WTC11 (cell line): Measurements from ENCODE around the gene KLF11. TPM values are rescaled to one million over a fixed set of nuclear protein-coding genes. Genes with fewer than 3 reads are reported as not detected.
"Not testable (repeated sequence)": the region's sequence is repeated elsewhere in the genome, so short reads cannot be mapped to it uniquely, and the experiment has no call there.

Experiments used
- ATAC-seq: fragments of 200-7000 bp; cut with Tn5 transposase; 2 replicates; pipeline ENCODE4 v1.10.0; 2021; ENCODE audit warnings: mild to moderate bottlenecking, moderate library complexity
- CTCF ChIA-PET: fragments of 300-600 bp; sonication (Branson Sonifier 250); formaldehyde crosslinking; loops from one replicate; lab custom pipeline; 2021; ENCODE audit warnings: antibody characterized with exemption; lab: Charles Lee
- POLR2A ChIA-PET: fragments of 350-600 bp; sonication (Branson Sonifier 250); formaldehyde crosslinking; loops from one replicate; lab custom pipeline; 2021; ENCODE audit warnings: antibody characterized with exemption; lab: Charles Lee
- DNase-seq: peaks from one replicate; pipeline ENCODE4 v3.0.0; 2021; ENCODE audit warnings: low spot score
- H3K27ac Mint-ChIP-seq: 2 replicates; pipeline ENCODE4 v1.8.0; 2021; ENCODE audit warnings: mixed read lengths
- H3K27me3 Mint-ChIP-seq: 2 replicates; pipeline ENCODE4 v1.8.0; 2021; ENCODE audit warnings: low read depth, mild to moderate bottlenecking, moderate library complexity, mixed read lengths
- H3K36me3 Mint-ChIP-seq: 2 replicates; pipeline ENCODE4 v1.8.0; 2021; ENCODE audit warnings: mixed read lengths
- H3K4me1 Mint-ChIP-seq: 2 replicates; pipeline ENCODE4 v1.8.0; 2022; ENCODE audit warnings: mixed read lengths
- H3K4me3 Mint-ChIP-seq: 2 replicates; pipeline ENCODE4 v1.8.0; 2021; ENCODE audit warnings: mild to moderate bottlenecking, moderate library complexity, mixed read lengths
- H3K9me3 Mint-ChIP-seq: 2 replicates; pipeline ENCODE4 v1.8.0; 2021; ENCODE audit warnings: mixed read lengths
- ATF1 ChIP-seq: sonication (generic); formaldehyde crosslinking; IDR thresholded peaks from 2 replicates; pipeline ENCODE4 v1.8.1; 2023; ENCODE audit warnings: mild to moderate bottlenecking, moderate library complexity, missing genetic modification reagents
- CBFB ChIP-seq: sonication (generic); formaldehyde crosslinking; IDR thresholded peaks from 2 replicates; pipeline ENCODE4 v1.8.1; 2022; ENCODE audit warnings: mild to moderate bottlenecking, low read depth, missing genetic modification reagents
- CREB1 ChIP-seq: sonication (generic); formaldehyde crosslinking; IDR thresholded peaks from 2 replicates; pipeline ENCODE4 v1.8.0; 2023; ENCODE audit warnings: mild to moderate bottlenecking, missing genetic modification reagents
- ESRRA ChIP-seq: sonication (generic); formaldehyde crosslinking; IDR thresholded peaks from 2 replicates; pipeline ENCODE4 v1.8.1; 2022; ENCODE audit warnings: mild to moderate bottlenecking, missing genetic modification reagents, borderline replicate concordance
- FOXJ3 ChIP-seq: sonication (generic); formaldehyde crosslinking; IDR thresholded peaks from 2 replicates; pipeline ENCODE4 v1.9.0; 2021; ENCODE audit warnings: missing genetic modification reagents, mild to moderate bottlenecking, borderline replicate concordance
- GRHL2 ChIP-seq: fragments of 250-450 bp; sonication (Bioruptor Pico); IDR thresholded peaks from 2 replicates; pipeline ENCODE4 v1.8.0; 2022; ENCODE audit warnings: mild to moderate bottlenecking, moderate library complexity; ENCODE audit not compliant: insufficient replicate concordance, severe bottlenecking
- HMGA2 ChIP-seq: fragments of 250-450 bp; sonication (Bioruptor Pico); IDR thresholded peaks from 2 replicates; pipeline ENCODE4 v1.4.0; 2021; ENCODE audit warnings: mild to moderate bottlenecking, moderate library complexity
- IRF2 ChIP-seq: sonication (generic); formaldehyde crosslinking; IDR thresholded peaks from 2 replicates; pipeline ENCODE4 v1.8.0; 2022; ENCODE audit warnings: low read depth, missing genetic modification reagents, borderline replicate concordance
- MYBL2 ChIP-seq: sonication (generic); formaldehyde crosslinking; IDR thresholded peaks from 2 replicates; pipeline ENCODE4 v1.8.1; 2023; ENCODE audit warnings: mild to moderate bottlenecking, moderate library complexity, missing genetic modification reagents
- NFATC4 ChIP-seq: fragments of 250-450 bp; sonication (Bioruptor Pico); IDR thresholded peaks from 2 replicates; pipeline ENCODE4 v1.9.0; 2021; ENCODE audit warnings: mild to moderate bottlenecking
- NFE2L1 ChIP-seq: sonication (generic); formaldehyde crosslinking; IDR thresholded peaks from 2 replicates; pipeline ENCODE4 v1.8.1; 2023; ENCODE audit warnings: missing genetic modification reagents
- NFYB ChIP-seq: sonication (generic); formaldehyde crosslinking; conservative IDR thresholded peaks from 2 replicates; pipeline ENCODE4 v1.8.0; 2022; ENCODE audit warnings: low read depth, missing genetic modification reagents
- TEAD1 ChIP-seq: sonication (generic); formaldehyde crosslinking; IDR thresholded peaks from 2 replicates; pipeline ENCODE4 v1.8.0; 2022; ENCODE audit warnings: mild to moderate bottlenecking, missing genetic modification reagents
- TEAD4 ChIP-seq: sonication (generic); formaldehyde crosslinking; IDR thresholded peaks from 2 replicates; pipeline ENCODE4 v1.8.0; 2022; ENCODE audit warnings: mild to moderate bottlenecking, missing genetic modification reagents
- ZNF232 ChIP-seq: sonication (generic); formaldehyde crosslinking; IDR thresholded peaks from 2 replicates; pipeline ENCODE4 v1.8.0; 2022; ENCODE audit warnings: mild to moderate bottlenecking, missing genetic modification reagents
- ZNF423 ChIP-seq: fragments of 250-450 bp; sonication (Bioruptor Pico); IDR thresholded peaks from 2 replicates; pipeline ENCODE4 v2.1.2; 2022; ENCODE audit warnings: mild to moderate bottlenecking, moderate library complexity
- total RNA-seq: library from RNA; stranded (reverse); gene quantifications from 3 replicates; pipeline ENCODE4 v1.2.3, GENCODE V29; 2021
- TF ChIP-seq, protein P1 (sequence below): fragments of 250-450 bp; sonication (Bioruptor Pico); IDR thresholded peaks from 2 replicates; pipeline ENCODE4 v1.9.0; 2021; ENCODE audit warnings: mild to moderate bottlenecking
- TF ChIP-seq, protein P2 (sequence below): fragments of 250-450 bp; sonication (Bioruptor Pico); IDR thresholded peaks from 2 replicates; pipeline ENCODE4 v1.9.0; 2021; ENCODE audit warnings: mild to moderate bottlenecking
- TF ChIP-seq, protein P3 (sequence below): sonication (generic); formaldehyde crosslinking; IDR thresholded peaks from 2 replicates; pipeline ENCODE4 v1.8.1; 2023; ENCODE audit warnings: mild to moderate bottlenecking, missing genetic modification reagents
- TF ChIP-seq, protein P4 (sequence below): sonication (generic); formaldehyde crosslinking; IDR thresholded peaks from 2 replicates; pipeline ENCODE4 v1.8.1; 2023; ENCODE audit warnings: mild to moderate bottlenecking, missing genetic modification reagents, moderate library complexity
- TF ChIP-seq, protein P5 (sequence below): sonication (generic); formaldehyde crosslinking; IDR thresholded peaks from 2 replicates; pipeline ENCODE4 v1.8.0; 2022; ENCODE audit warnings: mild to moderate bottlenecking, missing genetic modification reagents
- TF ChIP-seq, protein P6 (sequence below): fragments of 250-450 bp; sonication (Bioruptor Pico); IDR thresholded peaks from 2 replicates; pipeline ENCODE4 v1.9.0; 2021; ENCODE audit warnings: moderate library complexity, mild to moderate bottlenecking, inconsistent platforms, borderline replicate concordance

The KLF11 gene
- total RNA-seq, 1 experiment from 2014 or later, result 8.8 TPM

DNA sequence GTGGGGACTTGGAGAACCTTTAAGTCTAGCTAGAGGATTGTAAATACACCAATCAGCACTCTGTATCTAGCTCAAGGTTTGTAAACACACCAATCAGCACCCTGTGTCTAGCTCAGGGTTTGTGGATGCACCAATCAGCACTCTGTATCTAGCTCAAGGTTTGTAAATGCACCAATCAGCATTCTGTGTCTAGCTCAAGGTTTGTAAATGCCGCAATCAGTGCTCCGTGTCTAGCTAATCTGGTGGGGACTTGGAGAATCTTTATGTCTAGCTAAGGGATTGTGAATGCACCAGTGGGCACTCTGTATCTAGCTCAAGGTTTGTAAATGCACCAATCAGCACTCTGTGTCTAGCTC is 48.5 kb downstream of the KLF11 start:
- H3K4me3 Mint-ChIP-seq, result not testable (repeated sequence)

DNA sequence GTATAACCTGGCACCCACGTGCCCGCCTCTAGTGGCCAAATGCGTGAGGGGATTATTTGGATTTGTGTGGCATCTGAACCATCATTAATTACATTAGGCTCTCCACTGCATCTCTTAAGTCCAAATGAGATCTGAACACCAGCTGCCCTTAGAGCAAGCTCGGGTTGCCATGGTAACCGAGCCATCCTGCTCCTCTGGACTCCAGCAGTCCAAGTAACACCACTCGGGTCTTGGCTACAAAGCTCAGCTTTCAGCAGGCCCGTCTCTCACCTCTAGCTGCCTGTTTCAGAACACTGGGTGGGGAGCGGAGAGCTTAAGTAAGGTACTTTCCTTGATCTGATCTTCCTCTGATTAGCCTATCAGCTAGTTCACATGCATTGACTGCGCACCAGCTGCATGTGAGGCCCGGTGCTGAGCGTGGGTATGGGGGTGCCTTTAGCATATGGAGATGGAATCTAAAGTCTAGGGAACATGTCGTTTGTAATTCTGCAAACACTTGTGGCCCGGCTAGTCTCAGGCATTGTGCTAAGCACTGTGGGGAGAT is 51.0 kb downstream of the KLF11 start:
- CTCF ChIA-PET, result interaction anchor here (0.5 to 3.6 kb wide), 7 partner anchors 13 to 315 kb away, joined by 3 to 28 read pairs (median 5); partner anchors contain the start of gene CYS1

More for the DNA sequence above, 48.5 kb downstream of the KLF11 start:
- H3K4me1 Mint-ChIP-seq, result peaks cover 31% of the 10 kb centered on the region
- not testable (repeated sequence) for H3K36me3 Mint-ChIP-seq, H3K27ac Mint-ChIP-seq, H3K9me3 Mint-ChIP-seq, H3K27me3 Mint-ChIP-seq, ATAC-seq, DNase-seq
- ChIA-PET CTCF (interaction anchor here (0.6 to 6.9 kb wide), 8 partner anchors 12 to 343 kb away, joined by 3 to 68 read pairs (median 4); partner anchors contain the start of gene CYS1), POLR2A (interaction anchor here (1.1 kb wide), 1 partner anchor 11 kb away, joined by 5 read pairs; no protein-coding TSS in a partner anchor)
- TF ChIP-seq NFYB (CRISPR knock-in tag), result peak; percentile 56

DNA sequence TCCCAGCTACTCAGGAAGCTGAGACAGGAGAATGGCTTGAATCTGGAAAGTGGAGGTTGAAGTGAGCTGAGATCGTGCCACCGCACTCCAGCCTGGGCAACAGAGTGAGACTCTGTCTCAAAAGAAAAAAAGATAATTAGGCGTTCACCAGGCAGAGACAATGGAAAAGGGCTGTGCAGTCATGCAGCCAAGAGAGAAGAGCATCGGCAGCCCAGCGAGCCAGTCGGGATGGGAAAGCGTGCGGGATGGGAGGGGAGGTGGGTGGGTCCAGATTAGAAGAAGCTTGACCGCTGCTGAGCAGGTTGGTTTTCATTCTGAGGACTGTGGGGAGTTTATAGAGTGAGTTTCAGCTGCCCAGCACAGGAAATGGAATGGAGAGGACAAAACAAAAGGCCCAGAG is 51.8 kb downstream of the KLF11 start:
- DNase-seq (no peak), ATAC-seq (no peak)
- Mint-ChIP-seq H3K27ac (no peak overlapping the region), H3K36me3 (no peaks in the 10 kb centered on the region), H3K4me3 (no peak overlapping the region), H3K27me3 (peaks cover 8% of the 10 kb centered on the region), H3K9me3 (peaks cover 10% of the 10 kb centered on the region), H3K4me1 (peaks cover 31% of the 10 kb centered on the region)
- CTCF ChIA-PET, result interaction anchor here (1.1 to 3.9 kb wide), 8 partner anchors 9 to 314 kb away, joined by 3 to 166 read pairs (median 9); partner anchors contain the start of gene CYS1
- TF ChIP-seq, protein P1, sequence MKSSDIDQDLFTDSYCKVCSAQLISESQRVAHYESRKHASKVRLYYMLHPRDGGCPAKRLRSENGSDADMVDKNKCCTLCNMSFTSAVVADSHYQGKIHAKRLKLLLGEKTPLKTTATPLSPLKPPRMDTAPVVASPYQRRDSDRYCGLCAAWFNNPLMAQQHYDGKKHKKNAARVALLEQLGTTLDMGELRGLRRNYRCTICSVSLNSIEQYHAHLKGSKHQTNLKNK (CRISPR knock-in tag), result no peak
- TF ChIP-seq FOXJ3 (CRISPR knock-in tag) (no peak), MYBL2 (no peak), NFATC4 (CRISPR knock-in tag) (no peak), TEAD1 (CRISPR knock-in tag) (no peak)
- POLR2A ChIA-PET, result interaction anchor here (0.8 kb wide), 1 partner anchor 16 kb away, joined by 3 read pairs; no protein-coding TSS in a partner anchor

More for the DNA sequence above, 51.0 kb downstream of the KLF11 start:
- ATAC-seq (no peak), DNase-seq (peak; percentile 28)
- H3K4me3 Mint-ChIP-seq, result no peak overlapping the region
- peaks cover 8% of the 10 kb centered on the region for H3K27me3 Mint-ChIP-seq
- TF ChIP-seq IRF2 (CRISPR knock-in tag) (no peak), ATF1 (CRISPR knock-in tag) (no peak), NFE2L1 (CRISPR knock-in tag) (no peak), NFATC4 (CRISPR knock-in tag) (no peak), TEAD4 (no peak), ESRRA (no peak), CBFB (CRISPR knock-in tag) (no peak), GRHL2 (CRISPR knock-in tag) (no peak), CREB1 (CRISPR knock-in tag) (no peak), ZNF423 (CRISPR knock-in tag) (no peak), HMGA2 (CRISPR knock-in tag) (no peak), TEAD1 (CRISPR knock-in tag) (no peak), ZNF232 (CRISPR knock-in tag) (no peak)
- TF ChIP-seq, protein P2, sequence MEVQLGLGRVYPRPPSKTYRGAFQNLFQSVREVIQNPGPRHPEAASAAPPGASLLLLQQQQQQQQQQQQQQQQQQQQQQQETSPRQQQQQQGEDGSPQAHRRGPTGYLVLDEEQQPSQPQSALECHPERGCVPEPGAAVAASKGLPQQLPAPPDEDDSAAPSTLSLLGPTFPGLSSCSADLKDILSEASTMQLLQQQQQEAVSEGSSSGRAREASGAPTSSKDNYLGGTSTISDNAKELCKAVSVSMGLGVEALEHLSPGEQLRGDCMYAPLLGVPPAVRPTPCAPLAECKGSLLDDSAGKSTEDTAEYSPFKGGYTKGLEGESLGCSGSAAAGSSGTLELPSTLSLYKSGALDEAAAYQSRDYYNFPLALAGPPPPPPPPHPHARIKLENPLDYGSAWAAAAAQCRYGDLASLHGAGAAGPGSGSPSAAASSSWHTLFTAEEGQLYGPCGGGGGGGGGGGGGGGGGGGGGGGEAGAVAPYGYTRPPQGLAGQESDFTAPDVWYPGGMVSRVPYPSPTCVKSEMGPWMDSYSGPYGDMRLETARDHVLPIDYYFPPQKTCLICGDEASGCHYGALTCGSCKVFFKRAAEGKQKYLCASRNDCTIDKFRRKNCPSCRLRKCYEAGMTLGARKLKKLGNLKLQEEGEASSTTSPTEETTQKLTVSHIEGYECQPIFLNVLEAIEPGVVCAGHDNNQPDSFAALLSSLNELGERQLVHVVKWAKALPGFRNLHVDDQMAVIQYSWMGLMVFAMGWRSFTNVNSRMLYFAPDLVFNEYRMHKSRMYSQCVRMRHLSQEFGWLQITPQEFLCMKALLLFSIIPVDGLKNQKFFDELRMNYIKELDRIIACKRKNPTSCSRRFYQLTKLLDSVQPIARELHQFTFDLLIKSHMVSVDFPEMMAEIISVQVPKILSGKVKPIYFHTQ (CRISPR knock-in tag), result no peak
- TF ChIP-seq, protein P3, sequence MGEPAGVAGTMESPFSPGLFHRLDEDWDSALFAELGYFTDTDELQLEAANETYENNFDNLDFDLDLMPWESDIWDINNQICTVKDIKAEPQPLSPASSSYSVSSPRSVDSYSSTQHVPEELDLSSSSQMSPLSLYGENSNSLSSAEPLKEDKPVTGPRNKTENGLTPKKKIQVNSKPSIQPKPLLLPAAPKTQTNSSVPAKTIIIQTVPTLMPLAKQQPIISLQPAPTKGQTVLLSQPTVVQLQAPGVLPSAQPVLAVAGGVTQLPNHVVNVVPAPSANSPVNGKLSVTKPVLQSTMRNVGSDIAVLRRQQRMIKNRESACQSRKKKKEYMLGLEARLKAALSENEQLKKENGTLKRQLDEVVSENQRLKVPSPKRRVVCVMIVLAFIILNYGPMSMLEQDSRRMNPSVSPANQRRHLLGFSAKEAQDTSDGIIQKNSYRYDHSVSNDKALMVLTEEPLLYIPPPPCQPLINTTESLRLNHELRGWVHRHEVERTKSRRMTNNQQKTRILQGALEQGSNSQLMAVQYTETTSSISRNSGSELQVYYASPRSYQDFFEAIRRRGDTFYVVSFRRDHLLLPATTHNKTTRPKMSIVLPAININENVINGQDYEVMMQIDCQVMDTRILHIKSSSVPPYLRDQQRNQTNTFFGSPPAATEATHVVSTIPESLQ (CRISPR knock-in tag), result no peak
- TF ChIP-seq, protein P4, sequence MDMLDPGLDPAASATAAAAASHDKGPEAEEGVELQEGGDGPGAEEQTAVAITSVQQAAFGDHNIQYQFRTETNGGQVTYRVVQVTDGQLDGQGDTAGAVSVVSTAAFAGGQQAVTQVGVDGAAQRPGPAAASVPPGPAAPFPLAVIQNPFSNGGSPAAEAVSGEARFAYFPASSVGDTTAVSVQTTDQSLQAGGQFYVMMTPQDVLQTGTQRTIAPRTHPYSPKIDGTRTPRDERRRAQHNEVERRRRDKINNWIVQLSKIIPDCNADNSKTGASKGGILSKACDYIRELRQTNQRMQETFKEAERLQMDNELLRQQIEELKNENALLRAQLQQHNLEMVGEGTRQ, result no peak
- TF ChIP-seq, protein P5, sequence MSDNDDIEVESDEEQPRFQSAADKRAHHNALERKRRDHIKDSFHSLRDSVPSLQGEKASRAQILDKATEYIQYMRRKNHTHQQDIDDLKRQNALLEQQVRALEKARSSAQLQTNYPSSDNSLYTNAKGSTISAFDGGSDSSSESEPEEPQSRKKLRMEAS, result no peak
- TF ChIP-seq, protein P6, sequence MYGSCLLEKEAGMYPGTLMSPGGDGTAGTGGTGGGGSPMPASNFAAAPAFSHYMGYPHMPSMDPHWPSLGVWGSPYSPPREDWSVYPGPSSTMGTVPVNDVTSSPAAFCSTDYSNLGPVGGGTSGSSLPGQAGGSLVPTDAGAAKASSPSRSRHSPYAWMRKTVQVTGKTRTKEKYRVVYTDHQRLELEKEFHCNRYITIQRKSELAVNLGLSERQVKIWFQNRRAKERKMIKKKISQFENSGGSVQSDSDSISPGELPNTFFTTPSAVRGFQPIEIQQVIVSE (CRISPR knock-in tag), result no peak
- peaks cover 10% of the 10 kb centered on the region for H3K9me3 Mint-ChIP-seq
- H3K4me1 Mint-ChIP-seq, result peaks cover 40% of the 10 kb centered on the region
- POLR2A ChIA-PET, result no interaction called here
- H3K27ac Mint-ChIP-seq, result peak overlapping the region; percentile 9; the same call in 1 of the 2 replicates
- H3K36me3 Mint-ChIP-seq, result no peaks in the 10 kb centered on the region
